Cardiac fibroblast (primary cell): ENCODE measurements around the gene ETS2.

Experiments used
- DNase-seq, 2 donors: peaks; one replicate each; pipeline versions ENCODE4 v3.0.0 to v3.0.0-alpha.2; 2010; ENCODE audit warnings: low read depth in 2 of 2
- H3K4me3 ChIP-seq, 2 donors: replicated peaks in 1 of 2; 1 replicate in 1 of 2; 2 replicates in 1 of 2; pipeline ENCODE4 v1.5.1; 2011; ENCODE audit warnings: low read depth in 2 of 2, low read length in 2 of 2, mild to moderate bottlenecking in 2 of 2, moderate library complexity in 1 of 2
- CTCF ChIP-seq: IDR thresholded peaks from one replicate; pipeline ENCODE4 v1.5.1; 2011; ENCODE audit warnings: low read depth, mild to moderate bottlenecking, low read length, inconsistent platforms

ETS2 gene

GRCh38 chr21:38805328-38806152 lies at the start of gene ETS2:
TSS of gene ETS2 (plus strand) at chr21:38805929. CDS start at chr21:38810035, 4,106 bp downstream.
- H3K4me3 ChIP-seq = peak within 1 kb of the TSS; percentile 82 to 90
- no peak for TF ChIP-seq CTCF
- DNase-seq = peak; percentile 94 to 99

GRCh38 chr21:38756746-38757145 lies 49.0 kb upstream of the ETS2 start:
- peak; percentile 61 to 79 for DNase-seq
- no peak for TF ChIP-seq CTCF
- no peak overlapping the region for H3K4me3 ChIP-seq

- no peak overlapping the region for H3K4me3 ChIP-seq
- DNase-seq = peak in 1 of 2 donors; percentile 50
- TF ChIP-seq CTCF = no peak
Measured at GRCh38 chr21:38758501-38759214, 47.1 kb upstream of the ETS2 start.

GRCh38 chr21:38759413-38759812 lies 46.3 kb upstream of the ETS2 start:
- TF ChIP-seq CTCF = no peak
- H3K4me3 ChIP-seq = no peak overlapping the region
- peak in 1 of 2 donors; percentile 43 for DNase-seq

GRCh38 chr21:38760017-38760761 lies 45.5 kb upstream of the ETS2 start:
- TF ChIP-seq CTCF = no peak
- DNase-seq = peak in 1 of 2 donors; percentile 89
- no peak overlapping the region for H3K4me3 ChIP-seq

- no peak for DNase-seq
- TF ChIP-seq CTCF = no peak
- no peak overlapping the region for H3K4me3 ChIP-seq
Measured at GRCh38 chr21:38760762-38761155, 45.0 kb upstream of the ETS2 start.
